B cell (primary cell): ENCODE results near the gene GLIS2.

Source experiments
- CTCF ChIP-seq: fragments of 200-600 bp; IDR thresholded peaks from one replicate; pipeline ENCODE4 v1.8.0; 2022; ENCODE audit warnings: antibody characterized with exemption, mild to moderate bottlenecking
- EZH2 ChIP-seq: IDR thresholded peaks from 2 replicates; pipeline ENCODE4 v1.6.1; 2012; ENCODE audit warnings: borderline replicate concordance, low read depth, mild to moderate bottlenecking, moderate library complexity, low read length; ENCODE audit not compliant: insufficient read depth, poor library complexity, severe bottlenecking

- TF ChIP-seq CTCF = no peak
- TF ChIP-seq EZH2 = no peak
Measured at GRCh38 chr16:4386451-4386805, 70.6 kb downstream of the GLIS2 start.
